Measurements from ENCODE around the gene CHKB. TPM values are rescaled to one million over a fixed set of nuclear protein-coding genes. Genes with fewer than 3 reads are reported as not detected.
"Not testable (repeated sequence)": the region's sequence is repeated elsewhere in the genome, so short reads cannot be mapped to it uniquely, and the experiment has no call there.

Gene CHKB
- total RNA-seq, 1 experiment from 2014 or later: 55.1 TPM

DNA sequence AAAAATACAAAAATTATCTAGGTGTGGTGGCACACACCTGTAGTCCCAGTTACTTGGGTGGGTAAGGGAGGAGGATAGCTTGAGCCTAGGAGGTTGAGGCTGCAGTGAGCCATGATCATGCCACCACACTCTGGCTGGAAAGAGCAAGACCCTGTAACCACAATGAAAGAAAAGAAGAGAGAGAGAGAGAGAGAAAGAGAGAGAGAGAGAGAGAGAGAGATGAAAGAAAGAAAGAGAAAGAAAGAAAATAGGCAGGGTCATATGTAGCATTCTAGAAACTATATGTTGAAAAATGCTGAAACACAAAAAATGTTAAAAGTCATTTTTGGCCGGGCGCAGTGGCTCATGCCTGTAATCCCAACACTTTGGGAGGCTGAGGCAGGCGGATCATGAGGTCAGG is 31.6 kb upstream of the CHKB start:
- H3K27ac ChIP-seq (ENCODE audit: low read depth, low read length); H3K27me3 ChIP-seq (ENCODE audit: insufficient read depth, low read length); DNase-seq (ENCODE audit: low read depth, low spot score); CTCF ChIA-PET; intact Hi-C loops (cut with micrococcal nuclease); H3K9ac ChIP-seq (ENCODE audit: low read length); H3K4me3 ChIP-seq (replicated peaks in 1 of 2; ENCODE audit: low read depth in 1 of 2, low read length in 2 of 2); H3K79me2 ChIP-seq (ENCODE audit: insufficient read depth, low read length); H4K20me1 ChIP-seq (ENCODE audit: insufficient read depth); ATAC-seq; RAD21 ChIA-PET (ENCODE audit: low non-redundant PET in 1 of 2, low total read pairs in 2 of 2, uncharacterized antibody in 2 of 2, unreplicated experiment in 2 of 2); H3K36me3 ChIP-seq (ENCODE audit: control insufficient read depth in 1 of 2, insufficient read depth in 2 of 2, low read length in 2 of 2); BruUV-seq (replicated peaks); H3K9me3 ChIP-seq (ENCODE audit: control insufficient read depth in 1 of 2, insufficient read depth in 1 of 2, low read depth in 1 of 2, low read length in 2 of 2); POLR2A ChIA-PET; H3K9me2 ChIP-seq (ENCODE audit: insufficient read depth): not testable (repeated sequence)
- peak overlapping the region; percentile 28 for H2AFZ ChIP-seq (ENCODE audit: low read depth, low read length, poor library complexity, severe bottlenecking)
- H3K4me1 ChIP-seq (ENCODE audit: control insufficient read depth in 1 of 2, insufficient read depth in 2 of 2, low read length in 2 of 2): peaks cover 19 to 28% of the 10 kb centered on the region in 2 experiments
- H3K4me2 ChIP-seq (ENCODE audit: low read length): peak overlapping the region; percentile 62

DNA sequence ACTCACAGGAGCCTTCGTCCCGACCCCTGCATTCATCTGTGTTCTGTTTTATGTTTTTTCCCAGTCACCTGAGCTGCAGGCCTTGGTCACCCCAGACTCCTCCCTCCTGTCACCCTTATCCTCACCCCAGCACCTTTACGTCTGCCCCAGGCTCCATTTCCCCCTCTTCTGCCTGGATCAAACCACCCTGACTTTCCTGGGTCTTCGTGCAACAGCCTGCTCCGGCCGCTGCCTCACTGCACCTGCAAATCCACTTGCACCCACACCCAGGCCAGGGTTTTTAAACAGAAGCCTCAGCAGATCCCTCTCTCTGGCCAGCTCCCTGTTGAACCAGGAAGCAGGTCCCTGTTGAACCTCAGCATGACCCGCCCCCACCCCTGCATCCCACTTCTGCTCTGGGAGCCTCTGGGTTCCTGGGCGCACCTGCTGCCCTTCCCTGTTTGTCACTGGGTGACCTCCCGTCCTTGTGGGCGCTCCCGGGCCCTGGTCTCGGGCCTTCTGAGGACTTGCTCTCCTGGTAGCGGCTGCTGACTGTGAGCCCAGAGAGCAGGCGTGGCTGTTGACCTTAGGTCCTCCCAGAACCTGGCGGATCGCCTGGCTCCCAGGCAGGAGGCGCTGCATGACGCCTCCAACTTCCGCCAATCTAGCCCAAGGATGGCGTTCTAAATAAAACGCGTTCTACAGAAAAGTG is 30.8 kb upstream of the CHKB start:
- no peaks in the 10 kb centered on the region for H3K9me2 ChIP-seq (ENCODE audit: insufficient read depth)
- no peaks in the 10 kb centered on the region for H3K9me3 ChIP-seq (ENCODE audit: control insufficient read depth in 1 of 2, insufficient read depth in 1 of 2, low read depth in 1 of 2, low read length in 2 of 2)
- peak overlapping the region; percentile 62 for H3K4me2 ChIP-seq (ENCODE audit: low read length)
- H3K27me3 ChIP-seq (ENCODE audit: insufficient read depth, low read length): no peaks in the 10 kb centered on the region
- peaks cover 19 to 28% of the 10 kb centered on the region in 2 experiments for H3K4me1 ChIP-seq (ENCODE audit: control insufficient read depth in 1 of 2, insufficient read depth in 2 of 2, low read length in 2 of 2)
- H3K4me3 ChIP-seq (replicated peaks in 1 of 2; ENCODE audit: low read depth in 1 of 2, low read length in 2 of 2): peak overlapping the region; percentile 9 to 12; a peak in 1 of 4 replicates
- intact Hi-C loops (cut with micrococcal nuclease): loop anchor here (2.0 kb wide), 1 partner anchor 31 kb away; the partner anchor contains the start of gene CHKB
- ChIA-PET POLR2A (no interaction called here), CTCF (interaction anchor here (1.6 kb wide), 1 partner anchor 88 kb away, joined by 3 read pairs; the partner anchor contains the start of gene SCO2), RAD21 (ENCODE audit: low non-redundant PET in 1 of 2, low total read pairs in 2 of 2, uncharacterized antibody in 2 of 2, unreplicated experiment in 2 of 2) (no interaction called here)
- peak overlapping the region; percentile 28 for H2AFZ ChIP-seq (ENCODE audit: low read depth, low read length, poor library complexity, severe bottlenecking)
- peak overlapping the region; percentile 62 for H3K27ac ChIP-seq (ENCODE audit: low read depth, low read length)
- H3K9ac ChIP-seq (ENCODE audit: low read length): 0 out of 2 replicates have a peak overlapping the region, but pooled peaks have one; percentile 7
- BruUV-seq (replicated peaks): no TSS peak
- DNase-seq (ENCODE audit: low read depth, low spot score) (peak; percentile 68), ATAC-seq (peak; percentile 90)
- no peaks in the 10 kb centered on the region for H4K20me1 ChIP-seq (ENCODE audit: insufficient read depth)
- H3K36me3 ChIP-seq (ENCODE audit: control insufficient read depth in 1 of 2, insufficient read depth in 2 of 2, low read length in 2 of 2): no peaks in the 10 kb centered on the region
- no peaks in the 10 kb centered on the region for H3K79me2 ChIP-seq (ENCODE audit: insufficient read depth, low read length)
- TF ChIP-seq EZH2 (IDR thresholded peaks at IDR 0.05) (no peak), POLR2AphosphoS5 (IDR thresholded peaks at IDR 0.05; ENCODE audit: low read depth, low read length) (peak; percentile 48; the same call in 1 of the 2 replicates), EZH2phosphoT487 (IDR thresholded peaks at IDR 0.05; ENCODE audit: borderline replicate concordance) (no peak), TCF7L2 (IDR thresholded peaks at IDR 0.05; ENCODE audit: borderline replicate concordance, extremely low read depth, insufficient read depth, insufficient read length) (peak; percentile 10)
- TF ChIP-seq, protein P1, sequence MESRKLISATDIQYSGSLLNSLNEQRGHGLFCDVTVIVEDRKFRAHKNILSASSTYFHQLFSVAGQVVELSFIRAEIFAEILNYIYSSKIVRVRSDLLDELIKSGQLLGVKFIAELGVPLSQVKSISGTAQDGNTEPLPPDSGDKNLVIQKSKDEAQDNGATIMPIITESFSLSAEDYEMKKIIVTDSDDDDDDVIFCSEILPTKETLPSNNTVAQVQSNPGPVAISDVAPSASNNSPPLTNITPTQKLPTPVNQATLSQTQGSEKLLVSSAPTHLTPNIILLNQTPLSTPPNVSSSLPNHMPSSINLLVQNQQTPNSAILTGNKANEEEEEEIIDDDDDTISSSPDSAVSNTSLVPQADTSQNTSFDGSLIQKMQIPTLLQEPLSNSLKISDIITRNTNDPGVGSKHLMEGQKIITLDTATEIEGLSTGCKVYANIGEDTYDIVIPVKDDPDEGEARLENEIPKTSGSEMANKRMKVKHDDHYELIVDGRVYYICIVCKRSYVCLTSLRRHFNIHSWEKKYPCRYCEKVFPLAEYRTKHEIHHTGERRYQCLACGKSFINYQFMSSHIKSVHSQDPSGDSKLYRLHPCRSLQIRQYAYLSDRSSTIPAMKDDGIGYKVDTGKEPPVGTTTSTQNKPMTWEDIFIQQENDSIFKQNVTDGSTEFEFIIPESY (IDR thresholded peaks at IDR 0.05; ENCODE audit: extremely low read depth, insufficient replicate concordance, low read length): no peak
- TF ChIP-seq, protein P2, sequence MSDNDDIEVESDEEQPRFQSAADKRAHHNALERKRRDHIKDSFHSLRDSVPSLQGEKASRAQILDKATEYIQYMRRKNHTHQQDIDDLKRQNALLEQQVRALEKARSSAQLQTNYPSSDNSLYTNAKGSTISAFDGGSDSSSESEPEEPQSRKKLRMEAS (IDR thresholded peaks at IDR 0.05): peak; percentile 75; the same call in 1 of the 2 replicates
- TF ChIP-seq, protein P3, sequence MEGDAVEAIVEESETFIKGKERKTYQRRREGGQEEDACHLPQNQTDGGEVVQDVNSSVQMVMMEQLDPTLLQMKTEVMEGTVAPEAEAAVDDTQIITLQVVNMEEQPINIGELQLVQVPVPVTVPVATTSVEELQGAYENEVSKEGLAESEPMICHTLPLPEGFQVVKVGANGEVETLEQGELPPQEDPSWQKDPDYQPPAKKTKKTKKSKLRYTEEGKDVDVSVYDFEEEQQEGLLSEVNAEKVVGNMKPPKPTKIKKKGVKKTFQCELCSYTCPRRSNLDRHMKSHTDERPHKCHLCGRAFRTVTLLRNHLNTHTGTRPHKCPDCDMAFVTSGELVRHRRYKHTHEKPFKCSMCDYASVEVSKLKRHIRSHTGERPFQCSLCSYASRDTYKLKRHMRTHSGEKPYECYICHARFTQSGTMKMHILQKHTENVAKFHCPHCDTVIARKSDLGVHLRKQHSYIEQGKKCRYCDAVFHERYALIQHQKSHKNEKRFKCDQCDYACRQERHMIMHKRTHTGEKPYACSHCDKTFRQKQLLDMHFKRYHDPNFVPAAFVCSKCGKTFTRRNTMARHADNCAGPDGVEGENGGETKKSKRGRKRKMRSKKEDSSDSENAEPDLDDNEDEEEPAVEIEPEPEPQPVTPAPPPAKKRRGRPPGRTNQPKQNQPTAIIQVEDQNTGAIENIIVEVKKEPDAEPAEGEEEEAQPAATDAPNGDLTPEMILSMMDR (IDR thresholded peaks at IDR 0.05 in 2 of 3, conservative IDR thresholded peaks at IDR 0.05 in 1 of 3; ENCODE audit: borderline replicate concordance in 1 of 3, insufficient read depth in 1 of 3, low read depth in 2 of 3, low read length in 2 of 3): peak; percentile 36 to 77 (median 46)
